ENCODE measurements around the gene ZC3H12D.
A peak's percentile ranks its signal among the peaks of the same experiment; 100 is the strongest.
"Not testable (repeated sequence)": the region's sequence is repeated elsewhere in the genome, so short reads cannot be mapped to it uniquely, and the experiment has no call there.

The ZC3H12D gene

DNA sequence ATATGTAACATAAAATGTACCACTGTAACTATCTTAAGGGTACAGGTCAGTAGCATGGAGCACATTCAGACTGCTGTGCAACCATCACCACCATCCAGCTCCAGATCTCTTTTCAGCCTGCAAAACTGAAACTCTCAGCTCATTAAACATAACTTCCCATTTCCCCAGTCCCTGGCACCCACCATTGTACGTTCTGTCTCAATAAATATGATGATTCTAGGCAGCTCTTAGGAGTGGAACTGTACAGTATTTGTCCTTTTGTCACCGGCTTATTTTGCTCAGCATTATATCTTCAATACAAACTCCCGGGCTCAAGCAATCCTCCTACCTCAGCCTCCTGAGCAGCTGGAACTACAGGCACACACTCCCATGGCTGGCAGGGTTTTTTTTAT, 1.5 kb downstream of the ZC3H12D start:
- peak; percentile 81 for DNase-seq

DNA sequence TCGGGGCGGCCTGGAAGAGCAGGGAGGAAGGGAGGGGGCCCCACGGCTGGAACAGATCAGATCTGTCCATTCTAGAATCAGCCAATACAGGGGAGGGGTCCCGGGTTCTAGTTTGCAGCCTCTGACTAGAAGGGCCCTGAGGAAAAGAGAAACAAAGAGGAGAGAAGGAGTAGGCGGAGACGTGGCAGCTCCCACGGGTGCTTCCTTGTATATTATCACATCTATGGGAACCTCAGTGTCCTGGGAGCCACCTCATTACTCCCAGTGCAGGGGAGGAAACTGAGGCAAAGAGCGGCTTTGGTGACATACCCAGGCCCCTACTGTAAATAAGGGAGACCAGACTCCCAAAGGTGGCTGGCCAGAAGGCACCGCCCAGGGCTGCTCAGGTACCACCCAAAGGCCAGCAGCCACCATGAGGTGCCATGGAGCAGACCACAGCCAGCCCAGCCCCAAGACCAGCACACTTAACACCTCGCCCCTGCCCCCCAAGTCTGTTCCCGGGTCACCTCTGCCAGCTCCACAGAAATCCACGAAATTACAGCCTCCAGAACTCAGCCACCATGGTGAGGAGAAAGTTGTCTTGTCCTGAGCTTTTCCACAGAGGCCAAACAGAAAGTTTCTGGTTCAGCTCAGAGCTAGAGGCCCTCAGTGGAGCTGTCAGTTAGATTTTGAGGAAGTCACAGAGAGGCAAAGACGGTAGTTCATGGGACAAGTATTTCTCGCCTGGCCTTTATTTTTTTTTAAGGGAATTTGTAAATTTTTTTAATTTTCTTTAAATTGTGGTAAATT, 2.1 kb downstream of the ZC3H12D start:
- peak; percentile 77 for DNase-seq

DNA sequence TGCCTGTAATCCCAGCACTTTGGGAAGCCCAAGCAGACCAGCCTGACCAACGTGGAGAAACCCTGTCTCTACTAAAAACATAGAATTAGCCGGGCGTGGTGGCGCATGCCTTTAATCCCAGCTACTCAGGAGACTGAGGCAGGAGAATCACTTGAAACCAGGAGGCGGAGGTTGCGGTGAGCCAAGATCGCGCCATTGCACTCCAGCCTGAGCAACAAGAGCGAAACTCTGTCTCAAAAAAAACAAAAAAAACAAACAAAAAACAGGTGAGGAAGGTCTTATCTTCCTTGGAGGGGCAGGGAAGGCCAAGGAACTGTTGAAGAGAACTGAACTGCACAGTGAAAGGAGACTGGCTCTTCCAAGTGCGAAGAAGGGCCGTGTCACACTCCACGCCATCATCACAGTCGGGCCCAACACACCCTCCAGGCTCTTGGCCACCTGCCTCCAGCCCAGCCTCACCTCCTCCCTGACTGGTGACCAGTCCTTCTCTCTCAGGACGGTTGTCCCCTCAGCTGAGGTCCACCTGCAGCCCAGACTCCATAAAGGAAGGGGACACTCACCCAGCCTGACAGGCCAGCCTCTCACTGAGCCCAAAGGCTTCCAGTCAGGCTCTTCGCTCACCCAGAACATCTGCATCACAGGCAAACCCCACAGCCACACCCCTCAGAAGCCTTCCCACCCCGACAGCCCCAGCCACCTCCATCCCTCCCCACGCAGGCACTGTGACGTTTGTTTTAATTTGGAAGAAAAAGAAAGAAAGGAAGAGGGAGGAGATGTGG, 4.1 kb downstream of the ZC3H12D start:
- no peak for DNase-seq

DNA sequence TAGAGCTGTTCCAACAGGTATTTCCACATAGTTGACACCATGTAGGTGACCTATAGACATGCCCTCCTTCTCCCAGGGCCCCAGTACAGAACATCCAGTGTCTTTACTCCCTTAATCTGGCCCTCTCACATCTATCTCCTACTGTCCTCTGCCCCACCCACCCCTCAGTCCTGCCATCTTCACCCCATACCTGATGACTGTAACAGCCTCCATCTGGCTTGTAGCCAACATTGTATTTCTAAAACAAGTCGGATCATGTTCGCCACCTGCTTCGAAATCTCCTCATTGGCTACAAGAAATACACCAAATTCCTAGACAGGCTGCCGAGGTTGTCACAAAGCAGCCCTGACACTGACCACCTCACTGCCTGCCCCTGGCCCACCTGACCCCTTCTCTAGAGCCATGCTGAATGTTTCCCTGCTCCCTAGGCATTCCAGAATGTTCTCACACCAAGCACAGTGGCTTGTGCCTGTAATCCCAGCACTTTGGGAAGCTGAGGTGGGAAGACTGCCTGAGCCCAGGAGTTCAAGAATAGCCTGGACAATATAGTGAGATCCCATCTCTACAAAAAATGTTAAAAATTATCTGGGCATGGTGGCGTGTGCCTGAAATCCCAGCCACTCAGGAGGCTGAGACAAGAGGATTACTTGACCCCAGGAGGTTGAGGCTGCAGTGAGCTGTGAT, 6.0 kb downstream of the ZC3H12D start:
- DNase-seq: no peak

DNA sequence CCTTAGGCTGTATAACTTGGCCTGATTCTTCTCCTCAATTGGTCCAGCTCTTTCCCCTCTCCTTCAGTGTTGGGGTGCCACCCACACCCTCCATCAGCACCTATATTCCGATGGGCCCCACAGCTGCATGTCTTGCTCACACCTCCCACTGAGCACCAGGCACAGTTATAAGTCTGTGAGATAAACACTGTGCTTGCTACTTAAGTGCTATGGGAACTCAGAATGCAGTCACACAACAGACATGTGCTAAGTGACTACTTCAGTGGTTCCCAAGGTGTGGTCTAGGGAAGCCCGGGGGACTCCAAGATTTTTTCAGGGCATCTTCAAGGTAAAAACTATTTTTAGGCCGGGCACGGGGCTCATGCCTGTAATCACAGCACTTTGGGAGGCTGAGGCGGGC, 7.3 kb downstream of the ZC3H12D start:
- DNase-seq: no peak

DNA sequence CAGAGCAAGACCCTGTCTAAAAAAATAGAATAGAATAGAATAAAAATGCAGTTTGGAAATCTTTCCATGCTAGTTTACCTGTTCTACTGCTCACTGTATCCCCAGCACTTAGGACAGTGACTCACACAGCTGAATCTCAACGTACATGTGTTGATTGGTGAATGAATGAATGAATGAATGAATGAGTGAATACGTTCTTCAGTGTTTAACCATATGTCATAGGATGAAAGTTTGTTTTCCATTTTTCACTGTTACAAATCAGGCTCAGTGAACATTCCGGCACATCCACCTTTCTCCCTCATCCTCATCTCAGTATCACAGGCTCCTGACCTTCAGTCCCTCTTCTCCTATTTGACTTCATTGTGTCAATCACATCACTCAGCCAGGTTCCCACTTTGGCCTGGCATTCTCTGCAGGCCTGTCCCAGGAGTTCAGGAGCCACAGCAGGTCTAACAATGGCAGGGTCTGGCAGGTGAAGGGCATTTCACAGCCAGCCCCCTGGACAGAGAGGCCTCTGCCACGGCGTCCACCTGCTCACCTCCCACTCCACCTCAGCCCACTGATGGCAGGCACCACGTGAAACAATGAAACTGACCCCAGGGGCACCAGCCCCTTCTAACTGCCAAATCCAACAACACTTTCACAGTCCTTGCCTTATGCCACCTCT, 7.9 kb downstream of the ZC3H12D start:
- no peak for DNase-seq

DNA sequence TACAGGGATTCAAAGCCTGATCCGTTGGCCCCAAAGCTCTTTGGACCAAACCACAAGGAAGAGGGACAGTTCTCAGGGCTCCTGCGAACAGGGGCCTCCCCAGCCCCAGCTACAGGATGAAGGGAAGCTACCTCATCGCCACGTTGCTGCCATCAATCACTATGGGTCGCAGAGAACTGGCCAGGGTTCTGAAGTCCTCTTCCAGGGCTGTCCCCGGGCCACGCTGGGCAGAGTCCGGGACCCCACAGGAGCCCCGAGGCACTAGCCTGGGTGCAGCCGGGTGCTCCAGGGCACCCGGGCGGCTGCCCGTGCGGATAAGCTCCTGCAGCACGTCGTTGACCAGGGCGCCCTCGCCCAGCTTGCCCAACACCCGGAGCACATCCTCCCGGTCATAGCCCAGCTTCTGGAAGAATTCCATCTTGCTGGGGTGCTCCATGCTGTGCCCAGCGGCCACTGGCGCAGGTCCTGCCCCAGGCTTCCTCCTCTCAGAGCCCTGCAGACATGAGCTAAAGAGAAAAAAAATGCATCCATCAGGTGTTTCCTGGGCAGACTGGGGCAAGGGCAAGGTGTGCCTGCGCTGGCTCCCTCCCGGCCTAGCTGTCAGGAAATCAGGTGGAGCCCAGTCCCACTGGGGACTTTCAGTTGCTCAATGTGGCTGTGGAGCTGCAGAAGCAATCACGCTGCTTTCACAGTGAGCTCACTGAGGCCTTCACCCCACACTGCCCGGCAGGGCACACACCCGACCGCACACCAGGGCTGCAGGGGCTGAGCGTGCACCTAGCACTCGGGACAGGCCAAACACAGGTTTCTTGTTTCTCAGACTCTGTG, 10.5 kb downstream of the ZC3H12D start:
- no peak for DNase-seq

DNA sequence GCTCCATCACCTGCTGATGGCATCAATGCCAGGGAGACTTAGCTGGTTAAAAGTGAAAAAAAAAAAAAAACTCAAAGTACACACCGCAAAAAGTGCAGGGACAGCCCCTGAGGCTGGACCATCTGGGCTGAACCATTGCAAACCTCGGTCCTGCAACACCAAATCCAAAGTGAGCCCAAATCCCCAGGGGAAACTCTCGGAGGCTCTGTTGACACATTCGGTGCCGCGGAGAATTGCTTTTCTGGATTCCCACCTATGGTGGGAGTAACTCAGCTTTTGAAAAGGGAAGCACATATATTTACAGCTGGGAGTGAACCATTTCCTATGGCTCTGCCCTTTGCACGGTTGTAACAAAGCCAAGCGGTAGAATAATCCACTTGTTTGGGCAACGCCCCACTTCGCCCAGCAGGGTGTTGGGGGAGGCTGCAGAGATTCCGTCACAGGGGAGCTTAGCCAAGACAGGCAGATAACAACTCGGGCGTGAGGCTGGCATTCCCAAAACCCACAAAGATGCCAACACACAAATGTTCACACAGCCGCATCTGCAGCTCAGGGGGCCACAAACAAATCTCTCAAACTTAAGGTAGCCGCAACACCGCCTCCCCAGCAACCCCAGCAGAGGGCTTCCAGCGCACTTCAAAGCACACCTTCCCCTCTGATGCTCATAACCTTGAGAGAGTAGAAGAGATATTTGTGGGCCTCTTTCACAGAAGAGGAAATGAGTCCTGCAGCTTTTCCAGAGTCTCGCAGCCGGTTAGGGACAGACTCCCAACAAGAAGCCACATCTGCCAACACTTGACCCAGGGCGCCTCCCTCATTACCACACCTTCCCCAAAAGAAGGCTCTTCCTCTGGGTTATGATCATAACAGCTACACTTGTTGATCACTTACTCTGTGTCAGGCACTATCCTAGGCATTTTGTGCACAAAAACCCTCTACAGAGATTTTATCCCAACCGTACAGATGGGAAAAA, 11.4 kb downstream of the ZC3H12D start:
- DNase-seq: no peak

DNA sequence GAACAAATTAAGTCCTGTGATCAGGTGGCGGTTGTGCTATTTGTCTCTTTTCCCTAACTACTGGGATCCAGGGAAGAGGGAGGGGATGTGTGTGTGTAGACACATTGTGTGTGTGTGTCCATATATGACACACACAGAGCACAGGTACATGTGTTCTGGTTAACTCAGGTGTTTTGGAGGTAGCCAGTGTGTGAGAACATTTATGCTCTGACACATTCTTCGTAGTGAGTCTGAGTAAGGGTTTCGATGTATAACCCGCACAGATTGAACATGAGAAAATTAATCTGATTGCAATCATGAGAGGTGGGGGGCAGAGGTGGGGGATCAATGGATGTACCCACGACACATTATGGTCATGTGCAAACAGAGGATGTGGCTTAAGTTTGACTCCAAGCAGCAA, 12.6 kb downstream of the ZC3H12D start:
- no peak for DNase-seq

DNA sequence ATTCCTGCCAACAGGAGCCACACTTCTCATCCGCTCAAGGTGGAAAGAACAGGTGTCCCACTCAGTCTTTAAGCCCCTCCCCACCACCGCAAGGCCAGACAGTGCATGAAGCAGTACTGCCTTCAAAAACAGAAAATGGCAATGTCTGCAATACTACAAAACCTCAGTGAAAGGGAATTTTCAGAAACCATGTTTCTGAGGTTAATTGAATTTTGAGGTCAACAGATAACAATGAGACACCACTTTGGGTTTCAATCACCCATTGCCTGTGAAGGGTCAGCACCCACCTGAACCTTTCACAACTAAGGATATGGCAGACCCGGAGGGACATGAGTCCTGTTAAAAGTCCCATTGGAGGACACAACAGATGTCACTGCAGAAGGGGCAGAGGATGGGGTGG, 13.0 kb downstream of the ZC3H12D start:
- no peak for DNase-seq

DNA sequence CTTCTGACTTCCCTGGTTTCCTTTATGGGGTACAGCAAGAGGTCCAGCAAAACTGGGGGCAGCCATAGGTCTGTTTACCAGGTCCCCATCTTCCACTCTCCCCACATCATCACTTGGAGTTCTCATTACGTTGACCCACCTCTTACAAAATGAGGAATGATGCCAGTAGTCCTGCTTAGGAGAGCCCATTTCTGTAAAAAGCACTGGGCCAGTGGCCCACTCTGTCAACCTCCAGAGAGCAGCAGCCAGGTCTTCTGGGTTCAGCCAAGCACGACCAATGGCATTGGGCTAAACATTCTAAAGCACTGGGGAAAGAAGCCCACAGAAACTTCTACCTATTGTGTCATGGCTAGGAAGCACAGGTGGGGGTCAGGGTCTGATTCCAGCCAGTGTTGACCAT, 13.9 kb downstream of the ZC3H12D start:
- DNase-seq: no peak

DNA sequence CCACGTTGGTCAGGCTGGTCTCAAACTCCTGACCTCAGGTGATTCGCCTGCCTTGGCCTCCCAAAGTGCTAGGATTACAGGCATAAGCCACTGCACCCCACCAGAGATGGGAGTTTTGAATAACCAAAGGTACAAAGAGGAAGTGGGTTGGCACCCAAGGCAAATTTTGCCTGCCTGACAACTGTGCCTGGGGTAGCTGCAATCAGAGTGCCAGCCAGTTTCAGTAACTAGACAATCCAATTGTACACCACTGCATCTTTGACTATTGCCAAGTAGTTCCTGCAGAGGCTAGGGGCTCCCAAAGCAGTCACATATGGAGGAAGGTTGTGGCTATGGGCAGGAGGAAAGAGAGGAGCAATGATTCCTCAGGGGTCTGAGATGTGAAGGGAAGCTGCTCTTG, 16.6 kb downstream of the ZC3H12D start:
- DNase-seq: no peak

DNA sequence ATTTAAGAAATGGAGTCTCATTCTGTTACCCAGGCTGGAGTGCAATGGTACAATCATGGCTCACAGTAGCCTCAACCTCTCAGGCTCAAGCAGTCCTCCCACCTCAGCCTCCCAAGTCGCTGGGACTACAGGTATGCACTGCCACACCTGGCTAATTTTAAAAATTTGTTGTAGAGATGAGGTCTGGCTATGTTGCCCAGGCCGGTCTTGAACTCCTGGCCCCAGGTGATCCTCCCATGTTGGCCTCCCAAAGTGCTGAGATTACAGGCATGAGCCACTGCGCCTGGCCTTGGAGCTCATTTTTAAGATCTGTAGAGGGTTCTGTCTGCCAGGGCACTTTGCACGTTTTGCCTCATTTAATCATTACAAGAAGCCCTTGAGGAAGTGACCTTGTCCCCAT, 17.5 kb downstream of the ZC3H12D start:
- no peak for DNase-seq

DNA sequence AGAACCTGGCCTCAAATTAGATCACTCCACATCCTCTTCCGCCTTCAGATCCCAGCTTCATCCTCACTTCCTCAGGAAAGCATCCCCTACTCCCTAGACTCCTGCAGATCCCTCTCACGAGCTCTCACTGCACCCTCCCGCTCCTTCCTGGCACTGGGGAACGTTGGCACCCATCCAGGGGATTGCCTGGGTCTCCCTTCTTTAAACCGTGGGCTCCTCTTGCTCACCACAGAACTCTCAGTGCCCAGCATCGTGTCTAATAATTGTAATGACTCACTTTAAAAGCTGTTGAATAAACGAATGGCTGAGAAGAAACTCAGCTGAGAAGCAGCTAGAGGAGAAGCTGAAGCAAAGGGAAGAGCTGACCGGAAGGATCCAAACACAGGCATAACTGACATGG, 20.4 kb downstream of the ZC3H12D start:
- DNase-seq: peak; percentile 40

DNA sequence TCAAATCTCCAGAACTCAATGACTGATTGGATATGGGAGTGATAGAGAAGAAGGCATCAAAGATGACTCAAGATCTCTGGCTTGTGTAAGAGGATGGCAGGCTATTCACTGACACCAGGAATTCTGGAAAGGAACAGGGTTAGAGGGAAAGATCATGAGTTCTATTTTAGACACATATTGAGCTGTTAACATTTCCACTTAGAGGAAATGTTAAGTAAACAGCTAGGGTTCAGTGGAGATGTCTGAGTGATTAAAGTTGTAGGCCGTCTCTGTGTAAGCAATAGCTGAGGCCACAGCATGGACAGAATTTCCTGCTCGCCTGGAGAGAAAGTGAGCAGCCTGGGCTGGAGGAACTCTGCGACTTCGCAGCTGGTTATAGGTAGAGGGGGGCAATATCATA, 21.0 kb downstream of the ZC3H12D start:
- DNase-seq: no peak

DNA sequence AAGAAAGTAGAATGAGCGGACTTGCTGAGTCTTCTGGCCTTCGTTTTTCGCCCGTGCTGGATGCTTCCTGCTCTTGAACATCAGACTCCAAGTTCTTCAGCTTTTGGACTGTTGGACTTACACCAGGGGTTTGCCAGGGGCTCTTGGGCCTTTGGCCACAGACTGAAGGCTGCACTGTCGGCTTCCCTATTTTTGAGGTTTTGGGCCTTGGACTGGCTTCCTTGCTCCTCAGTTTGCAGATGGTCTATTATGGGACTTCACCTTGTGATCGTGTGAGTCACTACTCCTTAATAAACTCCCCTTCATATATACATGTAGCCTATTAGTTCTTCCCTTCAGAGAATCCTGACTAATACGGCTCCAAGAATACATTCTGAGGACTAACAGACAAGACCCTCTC, 22.1 kb downstream of the ZC3H12D start:
- DNase-seq: peak; percentile 63

DNA sequence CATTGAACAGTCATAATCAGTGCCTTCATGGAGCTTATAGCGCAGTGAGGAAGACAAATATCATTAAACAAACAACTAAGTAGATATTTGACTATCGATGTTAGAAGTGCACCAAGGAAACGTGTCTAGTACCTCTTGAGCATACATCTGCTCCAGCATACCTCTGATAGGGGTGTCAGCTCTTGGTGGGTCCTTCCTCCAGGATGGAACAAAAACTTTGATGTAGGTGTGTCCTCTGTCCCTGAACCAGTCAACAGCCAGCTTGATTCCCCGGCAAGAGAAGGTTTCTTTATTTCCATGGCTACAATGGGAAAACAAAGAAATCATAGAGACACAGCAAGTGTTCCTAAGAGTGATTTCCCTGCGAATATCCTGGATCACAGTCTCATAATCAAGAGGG, 23.1 kb downstream of the ZC3H12D start:
- DNase-seq: no peak

DNA sequence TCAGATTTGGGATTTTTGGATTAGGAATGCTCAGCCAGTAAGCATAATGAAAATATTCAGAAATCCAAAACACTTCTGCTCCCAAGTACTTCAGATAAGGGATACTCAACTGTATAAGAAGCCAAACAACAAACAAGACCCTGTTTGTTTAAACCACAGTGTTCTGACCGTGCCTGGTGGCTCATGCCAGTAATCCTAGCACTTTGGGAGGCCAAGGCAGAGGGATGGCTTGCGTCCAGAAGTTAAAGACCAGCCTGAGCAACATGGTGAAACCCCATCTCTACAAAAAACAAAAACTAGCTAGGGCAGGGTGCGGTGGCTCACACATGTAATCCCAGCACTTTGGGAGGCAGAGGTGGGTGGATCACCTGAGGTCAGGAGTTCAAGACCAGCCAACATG, 24.6 kb downstream of the ZC3H12D start:
- DNase-seq: not testable (repeated sequence)

DNA sequence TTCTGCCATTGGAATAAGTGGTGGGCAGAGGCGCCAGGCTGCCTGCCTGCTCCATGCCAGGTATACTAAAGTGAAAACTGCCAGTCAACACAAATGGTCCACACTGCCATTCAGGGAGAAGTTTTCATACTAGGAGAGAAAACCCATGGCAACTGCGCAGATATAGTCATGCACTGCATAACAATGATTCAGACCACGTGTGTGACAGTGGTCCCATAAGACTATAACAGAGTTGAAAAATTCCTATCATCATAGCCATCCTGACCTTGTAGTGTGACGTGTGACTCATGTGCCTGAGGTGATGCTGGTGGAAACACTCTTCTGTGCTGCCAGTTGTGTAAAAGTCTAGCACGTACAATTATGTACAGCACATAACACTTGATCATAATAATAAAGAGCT, 25.1 kb downstream of the ZC3H12D start:
- no peak for DNase-seq

DNA sequence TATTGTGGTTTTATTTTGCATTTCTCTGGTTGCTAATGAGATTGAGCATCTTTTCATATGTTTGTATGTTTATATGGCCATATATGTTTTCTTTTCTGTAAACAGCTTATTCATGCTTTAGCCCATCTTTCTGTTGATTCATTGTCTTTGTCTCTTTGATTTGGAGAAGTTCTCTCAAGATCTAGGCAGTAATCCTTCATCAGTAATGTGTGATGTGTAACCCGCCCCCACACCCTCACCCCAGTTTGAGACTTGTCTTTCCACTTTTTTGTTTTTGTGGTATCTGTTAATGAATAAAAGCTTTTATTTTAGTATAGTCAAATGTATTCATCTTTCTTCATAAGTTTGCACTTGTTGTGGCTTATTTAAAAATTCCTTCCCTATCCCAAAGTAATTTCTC, 26.0 kb downstream of the ZC3H12D start:
- no peak for DNase-seq

DNA sequence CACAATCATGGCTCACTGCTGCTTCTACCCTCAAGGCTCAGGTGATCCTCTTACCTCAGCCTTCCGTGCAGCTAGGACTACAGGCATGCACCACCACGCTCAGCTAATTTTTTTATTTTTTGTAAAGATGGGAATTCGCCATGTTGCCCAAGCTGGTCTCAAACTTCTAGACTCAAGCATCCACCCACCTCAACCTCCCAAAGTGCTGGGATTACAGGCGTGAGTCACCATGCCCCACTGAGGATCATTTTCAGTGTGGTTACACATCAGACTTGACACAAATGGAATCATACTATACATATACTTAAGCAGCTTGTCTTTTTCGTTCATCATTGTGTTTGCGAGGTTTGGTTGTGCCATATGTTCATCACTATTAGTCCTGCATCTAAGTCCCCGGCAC, 26.6 kb downstream of the ZC3H12D start:
- DNase-seq: peak; percentile 21

Data from suppressor macrophage treated with lipopolysaccharide for 4 hours (primary cell).